ENCODE measurements around the gene TIMMDC1.
"Not testable (repeated sequence)": the region's sequence is repeated elsewhere in the genome, so short reads cannot be mapped to it uniquely, and the experiment has no call there.

The TIMMDC1 gene

DNA sequence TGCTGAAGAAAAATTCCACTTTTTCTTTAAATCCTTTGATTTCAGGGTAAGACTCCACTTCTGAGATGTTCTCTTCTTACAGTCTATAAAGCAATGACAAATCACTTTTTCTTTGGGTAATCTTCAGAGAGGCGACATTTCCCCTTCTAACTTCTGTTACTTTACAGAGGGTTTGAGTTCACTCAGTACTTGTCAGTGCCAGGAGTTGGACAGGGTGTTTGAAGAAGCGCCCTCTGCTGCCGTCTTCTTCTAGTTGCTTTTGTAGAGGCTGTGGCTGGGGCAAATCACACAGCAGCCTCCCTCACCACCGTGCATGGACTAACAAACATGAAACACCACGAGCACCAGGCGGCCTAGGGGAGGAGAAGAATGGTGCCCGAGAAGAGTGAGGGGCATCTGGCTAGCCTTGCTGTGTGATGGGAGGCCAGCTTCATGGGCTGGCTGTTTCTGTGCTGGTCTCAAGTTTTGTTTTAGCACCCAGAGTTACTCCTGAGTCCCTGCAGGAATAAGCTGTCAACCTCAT is 61.2 kb downstream of the TIMMDC1 start, which contains the start of gene CD80:
Gene CD80 (minus strand): TSS at position 174 of the 523 bp plus-strand sequence. CDS start 1,886 bp downstream, outside the sequence.
- peak; percentile 90 for DNase-seq (ENCODE audit: low read depth)
- peak within 1 kb of the TSS; percentile 82 for H3K4me3 ChIP-seq (ENCODE audit: low read depth, low read length)
- TF ChIP-seq CTCF (IDR thresholded peaks at IDR 0.05; ENCODE audit: low read depth, low read length, missing control alignments) = peak; percentile 69

- peak overlapping the region; percentile 82 for H3K4me3 ChIP-seq (ENCODE audit: low read depth, low read length)
Observed at GRCh38 chr3:119560160-119560559, 61.8 kb downstream of the TIMMDC1 start.

GRCh38 chr3:119562307-119562961 is 64.1 kb downstream of the TIMMDC1 start:
- peak overlapping the region; percentile 82 for H3K4me3 ChIP-seq (ENCODE audit: low read depth, low read length)
- DNase-seq (ENCODE audit: low read depth) = peak; percentile 84
- no peak for TF ChIP-seq CTCF (IDR thresholded peaks at IDR 0.05; ENCODE audit: low read depth, low read length, missing control alignments)

More at GRCh38 chr3:119560160-119560559, 61.8 kb downstream of the TIMMDC1 start:
- DNase-seq (ENCODE audit: low read depth) = no peak
- no peak for TF ChIP-seq CTCF (IDR thresholded peaks at IDR 0.05; ENCODE audit: low read depth, low read length, missing control alignments)

GRCh38 chr3:119563334-119563733 is 65.0 kb downstream of the TIMMDC1 start:
- not testable (repeated sequence) for DNase-seq (ENCODE audit: low read depth)

DNA sequence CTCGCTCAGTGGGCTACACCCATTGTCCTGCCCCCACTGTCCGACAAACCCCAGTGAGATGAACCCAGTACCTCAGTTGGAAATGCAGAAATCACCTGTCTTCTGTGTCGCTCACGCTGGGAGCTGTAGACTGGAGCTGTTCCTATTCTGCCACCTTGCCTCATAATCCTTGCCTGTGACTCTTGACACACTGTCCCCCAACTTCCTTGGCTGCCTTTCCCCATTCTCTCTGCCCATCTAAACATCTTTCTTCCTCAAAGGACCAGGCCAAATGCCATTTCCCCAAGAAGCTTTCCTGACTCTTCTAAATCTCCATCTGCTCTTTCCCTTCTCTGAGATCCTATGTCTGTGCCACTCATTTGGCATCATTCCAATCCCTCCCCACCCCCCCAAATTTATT is 70.8 kb downstream of the TIMMDC1 start:
- TF ChIP-seq CTCF (IDR thresholded peaks at IDR 0.05; ENCODE audit: low read depth, low read length, missing control alignments) = no peak
- DNase-seq (ENCODE audit: low read depth) = no peak
- no peak overlapping the region for H3K4me3 ChIP-seq (ENCODE audit: low read depth, low read length)

More at GRCh38 chr3:119563334-119563733, 65.0 kb downstream of the TIMMDC1 start:
- not testable (repeated sequence) for H3K4me3 ChIP-seq (ENCODE audit: low read depth, low read length)

DNA sequence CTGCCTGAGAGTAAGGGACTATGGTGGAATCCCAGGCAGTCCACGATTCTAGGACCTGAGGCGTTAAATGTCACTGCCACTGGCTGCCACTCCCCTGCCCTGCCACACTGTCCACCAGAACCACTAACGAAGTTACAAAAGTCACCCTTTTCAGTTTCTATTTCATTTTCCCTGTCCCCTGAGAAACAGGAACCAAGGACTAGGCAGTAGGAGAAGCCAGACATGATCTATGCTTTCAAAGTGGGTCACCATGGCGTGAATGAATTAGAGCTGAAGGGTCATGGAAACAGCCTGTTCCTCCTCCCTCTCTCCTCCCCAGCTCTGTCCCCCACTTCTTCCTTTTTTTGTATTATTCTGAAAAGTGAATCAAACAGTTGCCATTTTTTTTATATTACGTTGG is 71.9 kb downstream of the TIMMDC1 start:
- no peak for DNase-seq (ENCODE audit: low read depth)
- no peak overlapping the region for H3K4me3 ChIP-seq (ENCODE audit: low read depth, low read length)
- no peak for TF ChIP-seq CTCF (IDR thresholded peaks at IDR 0.05; ENCODE audit: low read depth, low read length, missing control alignments)

GRCh38 chr3:119571230-119571629 is 72.9 kb downstream of the TIMMDC1 start:
- no peak for TF ChIP-seq CTCF (IDR thresholded peaks at IDR 0.05; ENCODE audit: low read depth, low read length, missing control alignments)
- no peak for DNase-seq (ENCODE audit: low read depth)
- H3K4me3 ChIP-seq (ENCODE audit: low read depth, low read length) = no peak overlapping the region
